CD14-positive monocyte (primary cell): ENCODE measurements around the gene SGK1. TPM values are rescaled to one million over a fixed set of nuclear protein-coding genes. Genes with fewer than 3 reads are reported as not detected.

Source experiments
- DNase-seq, 3 donors: peaks; one replicate each; pipeline ENCODE4 v3.0.0-alpha.2; 2011 to 2022
- H2AFZ ChIP-seq: 2 replicates; pipeline ENCODE4 v1.6.0; 2012; ENCODE audit warnings: mild to moderate bottlenecking, low read depth, low read length, inconsistent platforms; ENCODE audit not compliant: insufficient read depth, poor library complexity, severe bottlenecking
- H3K27ac ChIP-seq, 2 donors: 1 replicate in 1 of 2; 2 replicates in 1 of 2; pipeline ENCODE4 v1.5.1; 2012 to 2013; ENCODE audit warnings: low read length in 2 of 2, control low read depth in 1 of 2, inconsistent platforms in 1 of 2, low read depth in 1 of 2, mild to moderate bottlenecking in 1 of 2
- H3K27me3 ChIP-seq, 2 donors: one replicate each; pipeline versions ENCODE4 v1.6.0 to v1.6.1; 2011 to 2013; ENCODE audit warnings: low read length in 2 of 2; ENCODE audit not compliant: control insufficient read depth in 2 of 2, insufficient read depth in 2 of 2
- H3K36me3 ChIP-seq, 2 donors: replicated peaks in 1 of 2; 1 replicate in 1 of 2; 2 replicates in 1 of 2; pipeline versions ENCODE4 v1.5.1 to v1.6.1; 2012 to 2013; ENCODE audit warnings: low read length in 2 of 2, control low read depth in 1 of 2, inconsistent platforms in 1 of 2, mild to moderate bottlenecking in 1 of 2; ENCODE audit not compliant: insufficient read depth in 2 of 2, control insufficient read depth in 1 of 2
- H3K4me1 ChIP-seq, 2 donors: 1 replicate in 1 of 2; 2 replicates in 1 of 2; pipeline versions ENCODE4 v1.5.1 to v1.6.1; 2012 to 2013; ENCODE audit warnings: low read length in 2 of 2, control low read depth in 1 of 2, inconsistent platforms in 1 of 2, mild to moderate bottlenecking in 1 of 2, moderate library complexity in 1 of 2; ENCODE audit not compliant: insufficient read depth in 2 of 2, control insufficient read depth in 1 of 2
- H3K4me2 ChIP-seq: replicated peaks from 2 replicates; pipeline ENCODE3; 2012; ENCODE audit warnings: low read length, moderate library complexity, mild to moderate bottlenecking; ENCODE audit not compliant: poor library complexity, severe bottlenecking; ENCODE audit errors: extremely low read depth
- H3K4me3 ChIP-seq, 3 experiments: fragments of 200-600 bp in 1 of 3; sonication (generic) in 1 of 3; replicated peaks in 1 of 3; 1 replicate in 2 of 3; 2 replicates in 1 of 3; pipeline ENCODE4 v1.5.1; 2011 to 2013; ENCODE audit warnings: low read length in 3 of 3, mild to moderate bottlenecking in 3 of 3, control low read depth in 2 of 3, low read depth in 2 of 3, inconsistent platforms in 1 of 3, moderate library complexity in 1 of 3
- H3K79me2 ChIP-seq: 2 replicates; pipeline ENCODE4 v1.6.0; 2012; ENCODE audit warnings: mild to moderate bottlenecking, control low read depth, inconsistent platforms, low read length, moderate library complexity; ENCODE audit not compliant: insufficient read depth
- H3K9ac ChIP-seq: 2 replicates; pipeline ENCODE4 v1.6.0; 2017; ENCODE audit warnings: low read length, mild to moderate bottlenecking; ENCODE audit not compliant: insufficient read depth, poor library complexity, severe bottlenecking
- H3K9me3 ChIP-seq, 2 donors: replicated peaks in 1 of 2; 1 replicate in 1 of 2; 2 replicates in 1 of 2; pipeline versions ENCODE4 v1.5.1 to v1.6.1; 2012 to 2013; ENCODE audit warnings: low read length in 2 of 2, control low read depth in 1 of 2; ENCODE audit not compliant: control insufficient read depth in 1 of 2, insufficient read depth in 1 of 2
- H4K20me1 ChIP-seq: 2 replicates; pipeline ENCODE4 v1.6.0; 2012; ENCODE audit warnings: mild to moderate bottlenecking, low read length, control low read depth, moderate library complexity; ENCODE audit not compliant: insufficient read depth
- H3K27ac Mint-ChIP-seq, 7 donors: one replicate each; pipeline ENCODE4 v1.8.0; 2020; ENCODE audit warnings: mild to moderate bottlenecking in 7 of 7, mixed read lengths in 7 of 7, moderate library complexity in 6 of 7, inconsistent platforms in 2 of 7
- H3K27me3 Mint-ChIP-seq, 3 donors: one replicate each; pipeline ENCODE4 v1.8.0; 2021 to 2022; ENCODE audit warnings: low read depth in 3 of 3, mild to moderate bottlenecking in 3 of 3, mixed read lengths in 3 of 3, moderate library complexity in 3 of 3, inconsistent platforms in 1 of 3
- H3K36me3 Mint-ChIP-seq, 2 donors: one replicate each; pipeline ENCODE4 v1.8.0; 2020; ENCODE audit warnings: mixed read lengths in 2 of 2, inconsistent platforms in 1 of 2, mild to moderate bottlenecking in 1 of 2
- H3K4me1 Mint-ChIP-seq: one replicate; pipeline ENCODE4 v1.8.0; 2020; ENCODE audit warnings: mild to moderate bottlenecking, mixed read lengths
- H3K4me3 Mint-ChIP-seq, 2 donors: one replicate each; pipeline ENCODE4 v1.8.0; 2020; ENCODE audit warnings: mild to moderate bottlenecking in 2 of 2, mixed read lengths in 2 of 2, moderate library complexity in 1 of 2
- H3K9me3 Mint-ChIP-seq, 7 donors: one replicate each; pipeline ENCODE4 v1.8.0; 2020 to 2022; ENCODE audit warnings: mixed read lengths in 7 of 7, mild to moderate bottlenecking in 6 of 7, moderate library complexity in 6 of 7, inconsistent platforms in 2 of 7
- CTCF ChIP-seq: fragments of 200-600 bp; IDR thresholded peaks from one replicate; pipeline ENCODE4 v1.8.0; 2022; ENCODE audit warnings: antibody characterized with exemption, mild to moderate bottlenecking
- WGBS: methylation state at CpG from one replicate; pipeline ENCODE4 v1.1.5; 2013; ENCODE audit warnings: missing lambda C conversion rate; ENCODE audit not compliant: insufficient coverage; 5-methylcytosine and 5-hydroxymethylcytosine counted together
- intact Hi-C, 2 donors: fragments of 100-400 bp; cut with micrococcal nuclease; formaldehyde crosslinking; loops; one replicate each; pipeline versions ENCODE4 v1.15.0 to v1.15.1; 2023
- polyA plus RNA-seq, 3 donors: library from polyadenylated mRNA; depleted of rRNA in 1 of 3; unstranded in 2 of 3; stranded (reverse) in 1 of 3; fragments of 300-500 nt in 2 of 3; fragments of >200 nt in 1 of 3; fragmentation: Illumina TruSeq in 2 of 3; gene quantifications; 1 replicate in 2 of 3; 2 replicates in 1 of 3; pipeline ENCODE4 v1.2.3, GENCODE V29; 2012 to 2021

SGK1 gene
- polyA plus RNA-seq, 3 donors, result 373 to 419 (median 407) TPM

- no peak for DNase-seq
- no peaks in the 10 kb centered on the region for H3K4me1 ChIP-seq
- Mint-ChIP-seq H3K27me3 (peaks cover 7 to 9% (median 7%) of the 10 kb centered on the region in 3 donors), H3K36me3 (peaks cover 4 to 10% of the 10 kb centered on the region in 2 donors), H3K9me3 (peaks cover 14 to 28% (median 23%) of the 10 kb centered on the region in 7 donors), H3K27ac (no peak overlapping the region), H3K4me3 (no peak overlapping the region), H3K4me1 (peaks cover 2% of the 10 kb centered on the region)
- WGBS, result no CpG with 5 or more reads among the region's 2 CpGs
- H3K27ac ChIP-seq, result no peak overlapping the region
- no peak overlapping the region for H3K4me3 ChIP-seq
- H3K79me2 ChIP-seq, result no peaks in the 10 kb centered on the region
- H3K4me2 ChIP-seq, result no peak overlapping the region
- H3K36me3 ChIP-seq, result no peaks in the 10 kb centered on the region
- peaks cover 4% of the 10 kb centered on the region in 2 donors for H3K27me3 ChIP-seq
- H3K9ac ChIP-seq, result no peak overlapping the region
- TF ChIP-seq CTCF, result no peak
- H2AFZ ChIP-seq, result no peak overlapping the region
- peaks cover 14 to 20% of the 10 kb centered on the region in 2 donors for H3K9me3 ChIP-seq
- intact Hi-C loops, result no loop called here
- H4K20me1 ChIP-seq, result no peaks in the 10 kb centered on the region
Observed at GRCh38 chr6:134323698-134324097, 5.8 kb upstream of the SGK1 start.

GRCh38 chr6:134323294-134323693, 5.4 kb upstream of the SGK1 start:
- no peak for TF ChIP-seq CTCF
- Histone ChIP-seq H3K27me3 (peaks cover 8% of the 10 kb centered on the region in 2 donors), H4K20me1 (no peaks in the 10 kb centered on the region), H3K79me2 (no peaks in the 10 kb centered on the region), H3K27ac (no peak overlapping the region), H2AFZ (no peak overlapping the region), H3K4me1 (peaks cover 0 to 2% of the 10 kb centered on the region in 2 donors), H3K4me3 (no peak overlapping the region), H3K9ac (no peak overlapping the region), H3K4me2 (no peak overlapping the region), H3K36me3 (no peaks in the 10 kb centered on the region), H3K9me3 (peaks cover 14 to 20% of the 10 kb centered on the region in 2 donors)
- DNase-seq, result no peak
- Mint-ChIP-seq H3K9me3 (peaks cover 14 to 31% (median 23%) of the 10 kb centered on the region in 7 donors), H3K36me3 (peaks cover 4 to 11% of the 10 kb centered on the region in 2 donors), H3K4me1 (peaks cover 3% of the 10 kb centered on the region), H3K27ac (no peak overlapping the region), H3K4me3 (no peak overlapping the region), H3K27me3 (peaks cover 10 to 13% (median 11%) of the 10 kb centered on the region in 3 donors)
- intact Hi-C loops, result no loop called here
- WGBS, result no CpG with 5 or more reads among the region's 1 CpG
